GM12875 (cell line): ENCODE measurements around the gene LRP8.

Experiments
- H3K4me3 ChIP-seq: one replicate; pipeline ENCODE4 v1.5.1; 2011; ENCODE audit warnings: low read depth, low read length, control low read depth
- TF ChIP-seq, protein P1 (sequence below): IDR thresholded peaks from 2 replicates; pipeline ENCODE4 v1.5.1; 2011; ENCODE audit warnings: low read depth, mild to moderate bottlenecking, control low read depth, inconsistent platforms, low read length, moderate library complexity, borderline replicate concordance; ENCODE audit not compliant: insufficient read depth

The LRP8 gene

DNA sequence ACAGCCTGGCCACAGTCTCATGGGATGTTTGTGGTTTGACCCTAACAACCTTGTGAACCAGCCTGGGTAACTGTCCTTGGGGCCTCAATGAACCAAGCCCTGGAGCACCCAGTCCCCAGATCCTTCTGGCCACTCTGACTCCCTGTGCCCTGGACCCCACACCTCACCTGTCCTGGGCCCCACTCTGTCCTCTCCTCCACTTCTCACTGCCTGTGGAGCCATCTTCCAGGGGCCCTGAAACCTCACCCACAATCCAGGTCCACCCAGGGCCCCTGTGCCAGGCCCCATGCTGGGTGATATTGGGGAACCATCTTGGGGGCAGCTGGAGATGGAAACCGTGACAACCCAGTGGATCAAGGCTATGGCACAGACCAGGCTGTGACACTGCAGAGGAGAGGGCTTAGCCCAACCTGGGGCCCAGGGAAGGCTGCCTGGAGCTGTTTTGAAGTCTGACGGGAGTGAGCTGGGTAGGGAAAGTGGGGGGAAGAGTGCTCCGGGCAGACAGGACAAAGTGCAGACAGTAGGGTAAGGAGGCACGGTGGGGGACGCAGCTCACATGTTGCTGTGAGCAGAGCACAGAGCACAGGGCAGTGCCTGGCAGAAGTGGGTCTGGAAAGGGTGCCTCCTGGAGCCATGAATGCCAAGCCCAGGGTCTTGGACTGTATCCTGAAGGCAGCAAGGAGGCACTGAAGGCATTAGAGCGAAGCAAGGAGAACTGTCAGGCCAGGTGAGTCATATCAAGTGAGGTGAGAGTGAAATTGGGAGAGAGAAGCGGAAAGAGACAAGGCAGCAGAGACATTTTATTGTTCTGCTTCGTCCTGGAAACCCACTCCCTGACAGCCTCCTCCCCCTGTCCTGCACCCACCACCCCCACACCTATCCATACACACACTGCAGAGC, 12.1 kb upstream of the LRP8 start:
- TF ChIP-seq, protein P1, sequence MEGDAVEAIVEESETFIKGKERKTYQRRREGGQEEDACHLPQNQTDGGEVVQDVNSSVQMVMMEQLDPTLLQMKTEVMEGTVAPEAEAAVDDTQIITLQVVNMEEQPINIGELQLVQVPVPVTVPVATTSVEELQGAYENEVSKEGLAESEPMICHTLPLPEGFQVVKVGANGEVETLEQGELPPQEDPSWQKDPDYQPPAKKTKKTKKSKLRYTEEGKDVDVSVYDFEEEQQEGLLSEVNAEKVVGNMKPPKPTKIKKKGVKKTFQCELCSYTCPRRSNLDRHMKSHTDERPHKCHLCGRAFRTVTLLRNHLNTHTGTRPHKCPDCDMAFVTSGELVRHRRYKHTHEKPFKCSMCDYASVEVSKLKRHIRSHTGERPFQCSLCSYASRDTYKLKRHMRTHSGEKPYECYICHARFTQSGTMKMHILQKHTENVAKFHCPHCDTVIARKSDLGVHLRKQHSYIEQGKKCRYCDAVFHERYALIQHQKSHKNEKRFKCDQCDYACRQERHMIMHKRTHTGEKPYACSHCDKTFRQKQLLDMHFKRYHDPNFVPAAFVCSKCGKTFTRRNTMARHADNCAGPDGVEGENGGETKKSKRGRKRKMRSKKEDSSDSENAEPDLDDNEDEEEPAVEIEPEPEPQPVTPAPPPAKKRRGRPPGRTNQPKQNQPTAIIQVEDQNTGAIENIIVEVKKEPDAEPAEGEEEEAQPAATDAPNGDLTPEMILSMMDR = no peak
- H3K4me3 ChIP-seq = no peak overlapping the region

DNA sequence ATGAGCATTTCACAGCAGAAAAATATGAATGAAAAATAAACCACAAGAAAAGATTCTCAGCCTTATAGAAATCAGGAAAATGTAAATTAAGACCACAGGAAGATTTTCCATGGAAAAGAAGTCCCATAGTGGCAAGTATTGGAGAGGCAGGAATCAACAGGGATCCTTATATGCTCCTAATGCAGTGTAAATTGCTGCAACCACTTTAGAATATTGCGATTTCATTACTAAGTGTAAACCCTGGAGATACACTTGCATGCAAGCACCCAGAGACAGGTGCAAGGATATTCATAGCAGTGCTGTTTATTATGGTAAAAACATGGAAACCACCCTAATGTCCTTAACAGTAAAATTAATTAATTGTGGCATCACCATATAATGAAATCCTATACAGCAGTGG, 10.6 kb upstream of the LRP8 start:
- TF ChIP-seq, protein P1 = no peak
- no peak overlapping the region for H3K4me3 ChIP-seq

DNA sequence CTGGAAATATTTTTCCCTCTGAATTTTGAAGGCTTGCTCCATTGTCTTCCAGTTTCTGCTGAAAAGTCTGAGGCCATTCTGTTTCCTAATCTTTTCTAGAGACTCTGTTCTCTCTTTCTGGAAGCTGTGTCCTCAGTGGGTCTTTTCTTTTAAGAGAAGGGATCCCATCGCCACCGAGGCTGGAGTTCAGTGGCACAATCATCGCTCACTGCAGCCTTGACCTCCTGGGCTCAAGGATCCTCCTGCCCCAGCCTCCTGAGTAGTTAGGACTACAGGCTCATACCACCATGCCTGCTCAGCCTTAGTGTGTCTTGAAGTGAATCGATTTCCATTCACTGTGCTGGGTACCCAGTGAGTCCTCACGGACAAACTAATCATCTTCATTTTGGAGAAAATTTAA, 9.6 kb upstream of the LRP8 start:
- H3K4me3 ChIP-seq = no peak overlapping the region
- TF ChIP-seq, protein P1 = no peak

DNA sequence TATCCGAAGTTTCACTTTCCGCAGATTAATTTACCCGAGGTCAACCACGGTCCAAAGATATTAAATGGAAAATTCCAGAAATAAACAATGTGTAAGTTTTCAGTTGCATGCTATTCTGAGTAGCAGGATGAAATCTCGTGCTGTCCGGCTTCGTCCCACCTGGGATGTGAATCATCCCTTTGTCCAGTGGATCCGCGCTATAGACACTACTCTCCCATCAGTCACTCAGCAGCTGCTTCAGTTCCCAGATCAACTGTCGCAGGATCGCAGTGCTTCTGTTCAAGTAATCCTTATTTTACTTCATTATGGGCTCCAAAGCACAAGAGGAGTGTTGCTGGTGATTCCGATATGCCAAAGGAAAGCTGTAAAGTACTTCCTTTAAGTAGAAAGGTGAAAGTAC, 8.3 kb upstream of the LRP8 start:
- H3K4me3 ChIP-seq = no peak overlapping the region
- TF ChIP-seq, protein P1 = no peak

DNA sequence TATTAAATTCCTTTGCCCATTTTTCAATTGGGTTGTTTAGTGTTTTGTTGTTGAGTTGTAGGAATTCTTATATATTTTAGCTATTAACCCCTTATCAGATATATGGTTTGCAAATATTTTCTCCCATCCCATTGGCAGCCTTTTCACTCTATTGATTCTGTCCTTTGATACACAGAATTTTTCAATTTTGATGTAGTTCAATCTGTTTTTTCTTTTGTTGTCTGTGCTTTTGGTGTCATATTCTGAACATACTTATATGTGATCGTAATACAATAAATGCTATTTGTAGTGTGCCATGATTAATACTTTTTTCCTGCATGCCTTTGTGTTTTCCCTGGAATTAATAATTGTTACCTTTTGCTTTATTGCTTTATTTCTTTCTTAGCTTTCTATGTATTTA, 7.8 kb upstream of the LRP8 start:
- TF ChIP-seq, protein P1 = no peak
- H3K4me3 ChIP-seq = no peak overlapping the region

DNA sequence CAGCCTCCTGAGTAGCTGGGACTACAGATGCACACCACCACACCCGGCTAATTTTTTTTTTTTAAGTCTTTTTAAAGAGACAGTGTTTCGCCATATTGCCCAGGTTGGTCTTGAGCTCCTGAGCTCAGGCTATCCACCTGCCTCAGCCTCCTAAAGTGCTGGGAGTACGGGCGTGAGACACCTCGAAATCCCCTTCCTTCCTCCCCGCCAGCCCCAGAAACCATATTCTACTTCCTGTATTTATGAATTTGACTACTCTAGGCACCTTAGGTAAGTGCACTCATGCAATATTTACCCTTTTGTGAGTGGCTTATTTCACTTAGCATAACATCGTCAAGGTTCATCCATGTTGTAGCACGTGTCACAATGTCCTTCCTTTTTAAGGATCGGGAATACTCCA, 6.9 kb upstream of the LRP8 start:
- TF ChIP-seq, protein P1 = no peak
- H3K4me3 ChIP-seq = no peak overlapping the region

DNA sequence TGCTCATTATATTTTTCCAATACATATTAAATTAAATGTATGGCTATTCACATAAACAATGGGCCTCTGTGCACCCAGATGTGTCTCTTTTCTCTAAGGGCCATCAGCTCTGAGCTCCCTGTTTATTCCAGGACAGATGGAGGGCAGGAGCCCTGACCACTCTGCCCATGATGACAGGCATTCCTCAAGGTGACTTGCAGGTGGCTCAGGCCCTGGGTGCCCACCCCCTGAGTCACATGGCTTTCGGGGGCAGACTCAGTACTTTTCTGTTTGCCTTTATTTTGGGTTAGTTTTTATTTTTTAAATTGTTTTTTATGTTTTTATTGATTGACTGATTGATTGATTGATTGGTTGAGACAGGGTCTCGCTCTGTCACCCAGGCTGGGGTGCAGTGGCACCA, 6.4 kb upstream of the LRP8 start:
- no peak overlapping the region for H3K4me3 ChIP-seq
- TF ChIP-seq, protein P1 = no peak
